ENCODE measurements around the gene RPS18. TPM values are rescaled to one million over a fixed set of nuclear protein-coding genes. Genes with fewer than 3 reads are reported as not detected.

RPS18 gene
- total and polyA plus RNA-seq, 9 of the 15 experiments (the other 6 are each of a cell fraction or from before 2014, with no cell fraction given), result 5,023 to 17,516 (median 8,131) TPM

DNA sequence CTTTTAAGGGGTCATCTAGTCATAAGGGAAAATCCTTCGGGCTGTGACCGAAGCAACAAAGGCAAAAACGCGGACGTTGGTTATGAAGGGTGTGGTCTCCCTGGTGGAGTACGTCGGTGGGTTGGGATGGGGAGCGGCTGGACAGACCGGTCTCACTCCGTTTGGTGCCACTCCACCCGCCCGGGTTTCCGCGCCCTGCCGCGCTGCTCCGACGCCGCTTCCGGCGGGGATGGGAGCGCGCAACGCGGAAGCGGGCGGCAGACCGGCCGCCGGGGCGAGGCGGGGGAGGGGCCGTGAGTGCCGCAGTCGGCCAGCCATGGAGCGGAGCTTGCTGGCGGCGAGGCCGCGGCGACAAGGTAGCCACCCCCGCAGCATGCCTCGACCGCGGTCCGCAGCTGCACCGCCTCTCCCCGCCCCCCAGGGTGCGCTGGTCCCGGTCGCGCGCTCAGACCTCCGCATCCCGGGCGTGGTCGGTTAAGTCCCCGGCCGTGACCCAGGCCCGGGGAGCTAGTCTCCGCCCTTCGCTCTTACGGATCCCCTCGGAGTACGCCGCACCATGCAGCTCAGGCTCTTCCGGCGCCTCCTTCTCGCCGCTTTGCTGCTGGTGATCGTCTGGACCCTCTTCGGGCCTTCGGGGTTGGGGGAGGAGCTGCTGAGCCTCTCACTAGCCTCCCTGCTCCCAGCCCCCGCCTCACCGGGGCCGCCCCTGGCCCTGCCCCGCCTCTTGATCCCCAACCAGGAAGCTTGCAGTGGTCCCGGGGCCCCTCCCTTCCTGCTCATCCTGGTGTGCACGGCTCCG lies 5.2 kb downstream of the RPS18 start, which contains the start of gene B3GALT4 (continued):
- TF ChIP-seq ZNF766 (CRISPR knock-in tag; conservative IDR thresholded peaks at IDR 0.05) (peak; percentile 55; the same call in 1 of the 2 replicates), SMARCB1 (IDR thresholded peaks at IDR 0.05; ENCODE audit: insufficient read length, low read depth) (no peak), ARID3A (IDR thresholded peaks at IDR 0.05; ENCODE audit: borderline replicate concordance, low read depth, low read length) (0 out of 2 replicates have a peak, but pooled peaks have one; percentile 7), UBTF (IDR thresholded peaks at IDR 0.05; ENCODE audit: borderline replicate concordance in 1 of 2, low read depth in 2 of 2, low read length in 2 of 2) (no peak), ZNF217 (CRISPR knock-in tag; IDR thresholded peaks at IDR 0.05) (no peak), MXD1 (CRISPR knock-in tag; IDR thresholded peaks at IDR 0.05; ENCODE audit: borderline replicate concordance, poor library complexity, severe bottlenecking) (no peak), KLF16 (IDR thresholded peaks at IDR 0.05) (peak; percentile 26; the same call in 1 of the 2 replicates), NR3C1 (CRISPR knock-in tag; IDR thresholded peaks at IDR 0.05) (no peak), HNRNPH1 (optimal IDR thresholded peaks at IDR 0.05; ENCODE audit: low read depth, low read length) (peak; percentile 56), KLF6 (CRISPR knock-in tag; IDR thresholded peaks at IDR 0.05; ENCODE audit: borderline replicate concordance) (peak; percentile 68; the same call in 1 of the 2 replicates), KDM2B (CRISPR knock-in tag; IDR thresholded peaks at IDR 0.05) (peak; percentile 30; the same call in 1 of the 2 replicates), RAD51 (IDR thresholded peaks at IDR 0.05; ENCODE audit: borderline replicate concordance, low read depth) (no peak), ESRRB (CRISPR knock-in tag; IDR thresholded peaks at IDR 0.05; ENCODE audit: borderline replicate concordance) (peak; percentile 80; the same call in 1 of the 2 replicates), KLF13 (tag; IDR thresholded peaks at IDR 0.05; ENCODE audit: borderline replicate concordance, low read depth) (peak; percentile 84; the same call in 1 of the 2 replicates), CHD1 (IDR thresholded peaks at IDR 0.05; ENCODE audit: low read length) (no peak), CHCHD3 (CRISPR knock-in tag; IDR thresholded peaks at IDR 0.05) (0 out of 2 replicates have a peak, but pooled peaks have one; percentile 75), SOX6 (IDR thresholded peaks at IDR 0.05) (peak; percentile 73), CBX1 (IDR thresholded peaks at IDR 0.05; ENCODE audit: low read depth) (peak; percentile 79; the same call in 1 of the 2 replicates)
- TF ChIP-seq, protein P1, sequence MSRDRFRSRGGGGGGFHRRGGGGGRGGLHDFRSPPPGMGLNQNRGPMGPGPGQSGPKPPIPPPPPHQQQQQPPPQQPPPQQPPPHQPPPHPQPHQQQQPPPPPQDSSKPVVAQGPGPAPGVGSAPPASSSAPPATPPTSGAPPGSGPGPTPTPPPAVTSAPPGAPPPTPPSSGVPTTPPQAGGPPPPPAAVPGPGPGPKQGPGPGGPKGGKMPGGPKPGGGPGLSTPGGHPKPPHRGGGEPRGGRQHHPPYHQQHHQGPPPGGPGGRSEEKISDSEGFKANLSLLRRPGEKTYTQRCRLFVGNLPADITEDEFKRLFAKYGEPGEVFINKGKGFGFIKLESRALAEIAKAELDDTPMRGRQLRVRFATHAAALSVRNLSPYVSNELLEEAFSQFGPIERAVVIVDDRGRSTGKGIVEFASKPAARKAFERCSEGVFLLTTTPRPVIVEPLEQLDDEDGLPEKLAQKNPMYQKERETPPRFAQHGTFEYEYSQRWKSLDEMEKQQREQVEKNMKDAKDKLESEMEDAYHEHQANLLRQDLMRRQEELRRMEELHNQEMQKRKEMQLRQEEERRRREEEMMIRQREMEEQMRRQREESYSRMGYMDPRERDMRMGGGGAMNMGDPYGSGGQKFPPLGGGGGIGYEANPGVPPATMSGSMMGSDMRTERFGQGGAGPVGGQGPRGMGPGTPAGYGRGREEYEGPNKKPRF (IDR thresholded peaks at IDR 0.05; ENCODE audit: low read depth, low read length), result no peak

Measured in K562 (cell line).